ENCODE measurements around the gene ZNF564. TPM values are rescaled to one million over a fixed set of nuclear protein-coding genes. Genes with fewer than 3 reads are reported as not detected.
A peak's percentile ranks its signal among the peaks of the same experiment; 100 is the strongest.
"Not testable (repeated sequence)": the region's sequence is repeated elsewhere in the genome, so short reads cannot be mapped to it uniquely, and the experiment has no call there.

The ZNF564 gene
- total RNA-seq, 4 donors from 2014 or later: 6.8 to 14.6 (median 13.8) TPM

DNA sequence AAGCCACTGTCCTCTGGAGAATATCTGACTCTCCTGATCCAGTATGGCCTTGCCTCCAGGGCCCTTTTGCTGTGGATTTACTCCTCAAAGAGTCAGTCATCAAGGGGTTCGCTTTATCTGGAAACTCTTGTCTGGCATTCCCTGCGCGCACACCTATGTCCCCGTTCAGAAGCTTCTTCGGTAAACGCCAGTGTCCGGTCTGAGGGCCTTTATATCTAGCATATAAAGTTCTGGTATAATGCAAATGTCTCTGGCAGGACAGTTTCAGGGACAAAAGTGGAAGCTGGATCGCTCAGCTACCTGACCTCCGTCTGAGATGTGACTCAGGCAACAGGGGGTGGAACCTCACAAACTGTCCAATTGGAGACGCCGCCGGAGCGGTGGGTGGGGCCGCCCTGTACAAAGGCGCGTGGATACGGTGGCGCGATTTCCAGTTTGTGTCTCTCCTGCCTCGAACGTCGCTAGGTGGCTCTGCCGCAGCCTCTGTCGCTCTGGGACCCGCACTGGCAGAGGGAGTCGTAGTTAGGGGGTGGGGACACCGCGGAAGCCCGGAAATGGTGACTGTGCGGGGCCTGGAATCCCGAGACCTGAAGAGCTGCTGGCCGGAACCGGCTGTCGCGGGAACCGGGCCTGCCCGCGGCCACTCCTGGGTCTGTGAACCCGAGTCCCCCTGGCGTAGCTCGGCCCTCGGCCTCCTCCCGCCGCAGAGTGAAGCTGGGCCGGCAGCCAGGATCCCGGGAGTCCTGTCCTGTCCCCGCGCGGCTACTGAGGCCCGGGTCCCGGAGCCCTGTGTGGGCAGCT is 56.1 kb downstream of the ZNF564 start:
- Histone ChIP-seq H3K4me1 (peaks cover 0 to 14% (median 0%) of the 10 kb centered on the region in 3 donors), H3K27ac (peak overlapping the region; percentile 31 to 92 (median 87)), H3K27me3 (no peaks in the 10 kb centered on the region), H3K4me3 (peak overlapping the region; percentile 52 to 61), H3K36me3 (no peaks in the 10 kb centered on the region), H3K9me3 (no peaks in the 10 kb centered on the region)
- no peak for TF ChIP-seq EP300 (IDR thresholded peaks at IDR 0.05)
- TF ChIP-seq CTCF (IDR thresholded peaks at IDR 0.05): peak in 3 of 4 experiments; percentile 23 to 65 (median 30)
- TF ChIP-seq POLR2AphosphoS5 (IDR thresholded peaks at IDR 0.05): peak; percentile 81
- TF ChIP-seq POLR2A (IDR thresholded peaks at IDR 0.05): peak; percentile 21 to 51
- WGBS, 2 donors (ENCODE audit: low coverage in 1 of 2): 0% methylated on average over 3 of the region's 51 CpGs; no CpG with 5 or more reads in 1 of the 2 donors
- ATAC-seq: peak; percentile 100

GRCh38 chr19:12494260-12494860 is 56.9 kb downstream of the ZNF564 start:
- TF ChIP-seq CTCF (IDR thresholded peaks at IDR 0.05) (no peak), EP300 (IDR thresholded peaks at IDR 0.05) (no peak), POLR2AphosphoS5 (IDR thresholded peaks at IDR 0.05) (no peak), POLR2A (IDR thresholded peaks at IDR 0.05) (no peak)
- peak overlapping the region in 3 of 4 donors; percentile 86 to 92 (median 88) for H3K27ac ChIP-seq
- WGBS, 2 donors (ENCODE audit: low coverage in 1 of 2): 95 to 100% methylated on average over 3 of the region's 3 CpGs
- no peaks in the 10 kb centered on the region for H3K36me3 ChIP-seq
- no peak for ATAC-seq
- no peaks in the 10 kb centered on the region for H3K27me3 ChIP-seq
- peaks cover 0 to 14% (median 0%) of the 10 kb centered on the region in 3 donors for H3K4me1 ChIP-seq
- peak overlapping the region in 1 of 2 donors; percentile 61 for H3K4me3 ChIP-seq
- H3K9me3 ChIP-seq: no peaks in the 10 kb centered on the region

DNA sequence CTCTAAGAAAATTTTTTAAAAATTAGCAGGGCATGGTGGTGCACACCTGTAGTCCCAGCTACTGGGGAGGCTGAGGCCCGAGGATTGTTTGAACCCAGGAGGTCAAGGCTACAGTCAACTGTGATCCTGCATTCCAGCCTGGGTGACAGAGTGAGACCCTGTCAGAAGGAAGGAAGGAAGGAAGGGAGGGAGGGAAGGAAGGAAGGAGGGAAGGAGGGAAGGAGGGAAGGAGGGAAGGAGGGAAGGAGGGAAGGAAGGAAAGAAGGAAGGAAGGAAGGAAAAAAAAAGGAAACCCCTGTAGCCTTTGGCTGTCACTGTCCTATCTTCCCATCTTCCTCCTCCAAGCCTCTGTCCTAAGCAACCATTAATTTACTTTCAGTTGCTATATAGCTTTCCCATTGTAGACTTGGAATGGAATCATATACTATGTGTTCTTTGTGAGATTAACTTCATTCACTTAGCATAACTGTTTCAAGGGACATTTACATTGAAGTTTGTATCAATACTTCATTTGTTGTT is 65.0 kb downstream of the ZNF564 start:
- H3K27me3 ChIP-seq, H3K9me3 ChIP-seq, H3K4me3 ChIP-seq, ATAC-seq, H3K27ac ChIP-seq, H3K36me3 ChIP-seq: not testable (repeated sequence)
- 80 to 100% methylated on average over 1 of the region's 1 CpG for WGBS, 2 donors (ENCODE audit: low coverage in 1 of 2)
- peaks cover 0 to 30% (median 7%) of the 10 kb centered on the region in 3 donors for H3K4me1 ChIP-seq

DNA sequence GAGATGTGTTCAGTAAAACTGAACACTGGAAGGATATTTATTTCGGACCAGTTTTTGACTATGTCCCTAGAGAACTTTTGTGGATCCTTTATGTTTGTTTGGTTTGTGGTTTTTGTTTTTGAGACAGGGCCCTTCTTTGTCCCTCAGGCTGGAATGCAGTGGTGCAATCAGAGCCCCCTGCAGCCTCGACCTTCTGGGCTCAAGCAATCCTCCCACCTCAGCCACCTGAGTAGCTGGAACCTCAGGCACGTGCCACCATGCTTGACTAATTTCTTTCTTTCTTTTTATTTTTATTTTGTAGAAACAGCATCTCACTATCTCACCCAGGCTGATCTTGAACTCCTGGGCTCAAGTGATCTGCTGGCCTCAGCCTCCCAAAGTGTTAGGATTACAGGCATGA is 65.7 kb downstream of the ZNF564 start:
- peak overlapping the region in 1 of 4 donors; percentile 85 for H3K27ac ChIP-seq
- no peaks in the 10 kb centered on the region for H3K36me3 ChIP-seq
- WGBS, 2 donors (ENCODE audit: low coverage in 1 of 2): 77 to 89% methylated on average over 3 of the region's 3 CpGs
- no peak for ATAC-seq
- H3K9me3 ChIP-seq: no peaks in the 10 kb centered on the region
- H3K27me3 ChIP-seq: no peaks in the 10 kb centered on the region
- TF ChIP-seq POLR2A (IDR thresholded peaks at IDR 0.05) (no peak), POLR2AphosphoS5 (IDR thresholded peaks at IDR 0.05) (no peak), CTCF (IDR thresholded peaks at IDR 0.05) (no peak), EP300 (IDR thresholded peaks at IDR 0.05) (no peak)
- peaks cover 0 to 30% (median 7%) of the 10 kb centered on the region in 3 donors for H3K4me1 ChIP-seq
- H3K4me3 ChIP-seq: no peak overlapping the region

DNA sequence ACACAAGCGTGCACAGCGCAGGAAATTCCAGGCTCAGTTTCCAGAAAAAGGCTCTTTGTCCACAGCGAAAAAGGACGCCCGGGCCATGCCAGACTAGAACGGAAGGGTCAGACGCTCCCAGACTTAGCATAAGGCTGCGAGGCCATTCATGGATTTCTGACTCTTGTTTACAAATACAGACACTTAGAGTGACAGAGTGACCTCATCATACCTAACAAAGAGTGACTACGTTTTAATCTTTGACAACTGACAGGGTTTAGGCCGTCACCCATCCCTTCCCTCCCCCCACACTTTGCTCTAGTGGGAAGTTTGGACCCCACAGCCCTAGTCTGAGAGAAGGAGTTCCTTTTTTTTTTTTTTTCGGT is 66.2 kb downstream of the ZNF564 start:
- H3K9me3 ChIP-seq: no peaks in the 10 kb centered on the region
- H3K27ac ChIP-seq: peak overlapping the region in 3 of 4 donors; percentile 73 to 85 (median 82)
- peak; percentile 65 for ATAC-seq
- no peaks in the 10 kb centered on the region for H3K36me3 ChIP-seq
- TF ChIP-seq CTCF (IDR thresholded peaks at IDR 0.05): no peak
- no peak for TF ChIP-seq POLR2A (IDR thresholded peaks at IDR 0.05)
- no peak for TF ChIP-seq EP300 (IDR thresholded peaks at IDR 0.05)
- H3K4me3 ChIP-seq: peak overlapping the region; percentile 63 to 69
- peaks cover 0 to 30% (median 7%) of the 10 kb centered on the region in 3 donors for H3K4me1 ChIP-seq
- no peaks in the 10 kb centered on the region for H3K27me3 ChIP-seq
- 0 to 10% methylated on average over 6 to 7 of the region's 11 CpGs for WGBS, 2 donors (ENCODE audit: low coverage in 1 of 2)

All from gastroesophageal sphincter (tissue), 4 donors.